H1 (cell line): ENCODE results near the gene SERP1. TPM values are rescaled to one million over a fixed set of nuclear protein-coding genes. Genes with fewer than 3 reads are reported as not detected.
A peak's percentile ranks its signal among the peaks of the same experiment; 100 is the strongest.

Experiments used
- CTCF ChIA-PET: fragments of 300-600 bp; sonication (Branson Sonifier 250); formaldehyde crosslinking; loops from one replicate; lab custom pipeline; 2021; ENCODE audit not compliant: partially characterized antibody; lab: Charles Lee
- POLR2A ChIA-PET: fragments of 300-600 bp; sonication (Branson Sonifier 250); formaldehyde crosslinking; loops from one replicate; lab custom pipeline; 2021; ENCODE audit warnings: inconsistent platforms; ENCODE audit not compliant: partially characterized antibody; lab: Charles Lee
- DNase-seq, 2 experiments: peaks; one replicate each; pipeline versions ENCODE4 v3.0.0 to v3.0.0-alpha.2; 2010 to 2022; ENCODE audit warnings: low spot score in 2 of 2, low read depth in 1 of 2, mixed read lengths in 1 of 2
- FAIRE-seq: peaks from 2 replicates; lab custom pipeline; 2011; peaks lifted over from hg19 to GRCh38; lab: Jason Lieb, UNC
- H2AFZ ChIP-seq: 2 replicates; pipeline ENCODE4 v1.8.1; 2012; ENCODE audit warnings: low read length, inconsistent platforms
- H2AK5ac ChIP-seq: 2 replicates; pipeline ENCODE4 v1.6.1; 2013; ENCODE audit warnings: low read depth, low read length
- H2BK120ac ChIP-seq: replicated peaks from 2 replicates; pipeline ENCODE3; 2013; ENCODE audit warnings: low read depth, low read length, inconsistent platforms
- H2BK12ac ChIP-seq: 2 replicates; pipeline ENCODE4 v1.6.1; 2013; ENCODE audit warnings: low read depth, low read length
- H2BK15ac ChIP-seq: 2 replicates; pipeline ENCODE4 v1.6.1; 2013; ENCODE audit warnings: low read length
- H2BK20ac ChIP-seq: 2 replicates; pipeline ENCODE4 v1.6.1; 2013; ENCODE audit warnings: low read length
- H2BK5ac ChIP-seq: 2 replicates; pipeline ENCODE4 v1.6.1; 2013; ENCODE audit warnings: low read depth, low read length
- H3K14ac ChIP-seq: 2 replicates; pipeline ENCODE4 v1.6.1; 2013; ENCODE audit warnings: inconsistent platforms; ENCODE audit not compliant: insufficient read length
- H3K18ac ChIP-seq: 2 replicates; pipeline ENCODE4 v1.6.1; 2013; ENCODE audit warnings: low read length; ENCODE audit errors: extremely low read depth
- H3K23ac ChIP-seq: 2 replicates; pipeline ENCODE4 v1.6.1; 2013; ENCODE audit warnings: inconsistent platforms; ENCODE audit not compliant: insufficient read length
- H3K23me2 ChIP-seq: 2 replicates; pipeline ENCODE4 v1.6.1; 2013; ENCODE audit warnings: low read depth, low read length
- H3K27ac ChIP-seq: 2 replicates; pipeline ENCODE4 v1.6.1; 2011; ENCODE audit warnings: low read depth, low read length, inconsistent platforms
- H3K27me3 ChIP-seq, 4 experiments: replicated peaks in 1 of 4; 1 replicate in 1 of 4; 2 replicates in 3 of 4; pipeline versions ENCODE4 v1.6.1 to v1.8.1; 2011 to 2013; ENCODE audit warnings: low read length in 3 of 4, mild to moderate bottlenecking in 3 of 4, inconsistent platforms in 2 of 4, mixed read lengths in 2 of 4, moderate library complexity in 1 of 4; ENCODE audit not compliant: control insufficient read depth in 3 of 4, insufficient read depth in 3 of 4; ENCODE audit errors: extremely low read depth in 1 of 4
- H3K36me3 ChIP-seq, 4 experiments: 2 replicates each; pipeline versions ENCODE4 v1.6.1 to v1.8.1; 2011 to 2013; ENCODE audit warnings: mild to moderate bottlenecking in 4 of 4, low read length in 3 of 4, moderate library complexity in 2 of 4, control low read depth in 1 of 4, inconsistent platforms in 1 of 4; ENCODE audit not compliant: insufficient read depth in 4 of 4, control insufficient read depth in 2 of 4
- H3K4ac ChIP-seq: replicated peaks from 2 replicates; pipeline ENCODE3; 2013; ENCODE audit warnings: low read length, low read depth, mixed read lengths, inconsistent platforms; ENCODE audit not compliant: insufficient read length
- H3K4me1 ChIP-seq, 4 experiments: replicated peaks in 1 of 4; 1 replicate in 1 of 4; 2 replicates in 3 of 4; pipeline versions ENCODE4 v1.6.1 to v1.8.1; 2011 to 2013; ENCODE audit warnings: low read length in 3 of 4, inconsistent platforms in 2 of 4, mixed read lengths in 1 of 4; ENCODE audit not compliant: insufficient read depth in 4 of 4, control insufficient read depth in 3 of 4
- H3K4me2 ChIP-seq, 2 experiments: 2 replicates each; pipeline versions ENCODE4 v1.6.1 to v1.8.1; 2011 to 2013; ENCODE audit warnings: low read depth in 2 of 2, low read length in 2 of 2, control low read depth in 1 of 2, inconsistent platforms in 1 of 2, mild to moderate bottlenecking in 1 of 2; ENCODE audit not compliant: insufficient read depth in 1 of 2
- H3K4me3 ChIP-seq, 4 experiments: fragments of 200-600, 300-600 bp in 1 of 4; sonication (generic), shearing (Covaris generic), sonication (Bioruptor Twin) in 1 of 4; 2 replicates each; pipeline versions ENCODE4 v1.5.1 to v1.8.1; 2011 to 2016; ENCODE audit warnings: low read length in 4 of 4, low read depth in 3 of 4, control low read depth in 2 of 4, inconsistent platforms in 2 of 4, mild to moderate bottlenecking in 2 of 4, mixed read lengths in 1 of 4, moderate library complexity in 1 of 4; ENCODE audit not compliant: insufficient read depth in 2 of 4; ENCODE audit errors: extremely low read depth in 1 of 4
- H3K56ac ChIP-seq: replicated peaks from 2 replicates; pipeline ENCODE3; 2013; ENCODE audit warnings: low read depth, mild to moderate bottlenecking, mixed read lengths, low read length, inconsistent platforms; ENCODE audit not compliant: insufficient read length
- H3K79me1 ChIP-seq: 2 replicates; pipeline ENCODE4 v1.6.1; 2013; ENCODE audit warnings: low read depth, low read length, control low read depth
- H3K79me2 ChIP-seq, 2 experiments: 2 replicates each; pipeline versions ENCODE4 v1.6.1 to v1.8.1; 2012 to 2013; ENCODE audit warnings: low read length in 2 of 2, mild to moderate bottlenecking in 2 of 2, inconsistent platforms in 1 of 2; ENCODE audit not compliant: insufficient read depth in 2 of 2, control insufficient read depth in 1 of 2
- H3K9ac ChIP-seq, 4 experiments: replicated peaks in 1 of 4; 1 replicate in 1 of 4; 2 replicates in 3 of 4; pipeline versions ENCODE4 v1.6.1 to v1.8.1; 2011 to 2013; ENCODE audit warnings: low read depth in 3 of 4, low read length in 3 of 4, control low read depth in 2 of 4, mild to moderate bottlenecking in 2 of 4, moderate library complexity in 2 of 4, inconsistent platforms in 1 of 4; ENCODE audit errors: extremely low read depth in 1 of 4
- H3K9me3 ChIP-seq, 2 experiments: 2 replicates each; pipeline versions ENCODE4 v1.6.1 to v1.8.1; 2012 to 2013; ENCODE audit warnings: mild to moderate bottlenecking in 2 of 2, moderate library complexity in 2 of 2, control low read depth in 1 of 2, inconsistent platforms in 1 of 2, low read depth in 1 of 2, low read length in 1 of 2, mixed read lengths in 1 of 2; ENCODE audit not compliant: insufficient read depth in 2 of 2
- H4K20me1 ChIP-seq, 2 experiments: replicated peaks in 1 of 2; 2 replicates each; pipeline versions ENCODE3 to v1.8.1; 2011 to 2013; ENCODE audit warnings: inconsistent platforms in 2 of 2, low read length in 2 of 2, mild to moderate bottlenecking in 1 of 2; ENCODE audit not compliant: insufficient read depth in 2 of 2, control insufficient read depth in 1 of 2
- H4K5ac ChIP-seq: 2 replicates; pipeline ENCODE4 v1.6.1; 2013; ENCODE audit warnings: low read length, low read depth, mixed read lengths, inconsistent platforms; ENCODE audit not compliant: insufficient read length
- H4K8ac ChIP-seq: 2 replicates; pipeline ENCODE4 v1.8.0; 2013; ENCODE audit warnings: mild to moderate bottlenecking, moderate library complexity, low read length, inconsistent platforms; ENCODE audit not compliant: insufficient read depth; ENCODE audit errors: extremely low read depth
- H4K91ac ChIP-seq: replicated peaks from 2 replicates; pipeline ENCODE3; 2013; ENCODE audit warnings: low read length, mixed read lengths, inconsistent platforms; ENCODE audit not compliant: insufficient read length
- CTCF ChIP-seq, 3 experiments: IDR thresholded peaks; 1 replicate in 2 of 3; 2 replicates in 1 of 3; pipeline versions ENCODE4 v1.5.1 to v1.6.1; 2011; ENCODE audit warnings: low read length in 3 of 3, mild to moderate bottlenecking in 3 of 3, inconsistent platforms in 2 of 3, low read depth in 1 of 3, moderate library complexity in 1 of 3; ENCODE audit not compliant: insufficient read depth in 1 of 3; ENCODE audit errors: control extremely low read depth in 1 of 3
- SUZ12 ChIP-seq: fragments of 200-600 bp; sonication (generic); IDR thresholded peaks from 2 replicates; pipeline ENCODE4 v1.6.1; 2012; ENCODE audit warnings: mild to moderate bottlenecking, inconsistent platforms, low read length, moderate library complexity, mixed read lengths
- WGBS, 2 experiments: shearing (Covaris generic) in 1 of 2; methylation state at CpG; one replicate each; pipeline versions ENCODE4 v1.1.6 to v1.1.7; 2013 to 2015; ENCODE audit warnings: low lambda C conversion rate in 2 of 2, mixed read lengths in 2 of 2, inconsistent platforms in 1 of 2, low coverage in 1 of 2, missing lambda C conversion rate in 1 of 2; ENCODE audit not compliant: insufficient replicate concordance in 2 of 2, insufficient coverage in 1 of 2, insufficient read length in 1 of 2; ENCODE audit errors: extremely low coverage in 1 of 2, missing lambda C conversion rate in 1 of 2; 5-methylcytosine and 5-hydroxymethylcytosine counted together
- polyA plus RNA-seq, 7 experiments: library from polyadenylated mRNA; depleted of rRNA in 3 of 7; stranded (reverse) in 5 of 7; unstranded in 2 of 7; fragments of >200 nt in 5 of 7; fragments of 200-250 nt in 2 of 7; gene quantifications; 1 replicate in 5 of 7; 2 replicates in 1 of 7; 4 replicates in 1 of 7; pipeline versions ENCODE4 v1.2.1 to v1.2.3, GENCODE V29; 2011 to 2013; ENCODE audit warnings: missing spikeins in 2 of 7, mixed read lengths in 2 of 7
- total RNA-seq: library from RNA; stranded (reverse); fragmentation: NEBNext Ultra II Directional; extraction: Animal tissue kit (Norgen Biotek cat#: 25700); gene quantifications from 2 replicates; pipeline ENCODE4 v1.2.1, GENCODE V29; 2021

The SERP1 gene
- total and polyA plus RNA-seq, 2 of the 8 experiments (the other 6 are each of a cell fraction or from before 2014, with no cell fraction given), result 90.3 to 98.2 TPM

- FAIRE-seq, result no peak
These were observed 24.8 kb downstream of the SERP1 start for GRCh38 chr3:150521463-150521862.

More at GRCh38 chr3:150521463-150521862, 24.8 kb downstream of the SERP1 start:
- Histone ChIP-seq H3K23ac (no peak overlapping the region), H2BK12ac (no peak overlapping the region), H4K20me1 (no peaks in the 10 kb centered on the region), H3K27me3 (no peaks in the 10 kb centered on the region), H3K14ac (no peak overlapping the region), H2AFZ (no peak overlapping the region), H3K4ac (no peak overlapping the region), H3K79me1 (no peaks in the 10 kb centered on the region), H3K56ac (no peak overlapping the region), H2BK20ac (no peak overlapping the region), H4K5ac (no peak overlapping the region), H3K4me1 (no peaks in the 10 kb centered on the region), H3K27ac (no peak overlapping the region), H4K8ac (no peak overlapping the region), H3K18ac (no peak overlapping the region), H3K9me3 (peaks cover 0 to 11% of the 10 kb centered on the region in 2 experiments; a peak in 2 of 4 replicates), H3K4me3 (no peak overlapping the region), H3K36me3 (no peaks in the 10 kb centered on the region), H4K91ac (no peak overlapping the region), H3K79me2 (no peaks in the 10 kb centered on the region), H3K23me2 (no peaks in the 10 kb centered on the region), H2BK120ac (no peak overlapping the region), H2BK15ac (no peak overlapping the region), H3K4me2 (no peak overlapping the region), H2AK5ac (no peak overlapping the region), H3K9ac (no peak overlapping the region), H2BK5ac (no peak overlapping the region)
- 73% methylated on average over 2 of the region's 2 CpGs; no CpG with 5 or more reads in 1 of the 2 experiments for WGBS, 2 experiments
- DNase-seq, result no peak
- CTCF ChIA-PET, result interaction anchor here (0.8 to 1.6 kb wide), 7 partner anchors 24 to 294 kb away, joined by 3 to 7 read pairs (median 3); no protein-coding TSS in a partner anchor
- no peak for TF ChIP-seq SUZ12
- peak in 2 of 3 experiments; percentile 16 to 30; a peak in 3 of 4 replicates for TF ChIP-seq CTCF (IDR thresholded peaks at IDR 0.05; ENCODE audit: control extremely low read depth in 1 of 3, insufficient read depth in 1 of 3, low read depth in 1 of 3, low read length in 3 of 3)
- POLR2A ChIA-PET, result interaction anchor here (1.0 to 1.4 kb wide), 3 partner anchors 25 to 112 kb away, joined by 3 to 5 read pairs (median 5); partner anchors contain the start of genes EIF2A, SELENOT and SERP1
